HepG2 (cell line): ENCODE measurements around the gene NOL4L. TPM values are rescaled to one million over a fixed set of nuclear protein-coding genes. Genes with fewer than 3 reads are reported as not detected.

ENCODE experiments used
- ARNT2 ChIP-seq: sonication (generic); formaldehyde crosslinking; IDR thresholded peaks from 2 replicates; pipeline ENCODE4 v1.8.0; 2022; ENCODE audit warnings: mild to moderate bottlenecking, low read depth, missing genetic modification reagents, moderate library complexity
- BRF2 ChIP-seq: sonication (generic); formaldehyde crosslinking; IDR thresholded peaks from 2 replicates; pipeline ENCODE4 v1.8.1; 2022; ENCODE audit warnings: mild to moderate bottlenecking, missing genetic modification reagents
- CENPX ChIP-seq: sonication (generic); formaldehyde crosslinking; IDR thresholded peaks from 2 replicates; pipeline ENCODE4 v1.9.0; 2021; ENCODE audit warnings: mild to moderate bottlenecking, missing genetic modification reagents, moderate library complexity
- EEA1 ChIP-seq: sonication (generic); formaldehyde crosslinking; IDR thresholded peaks from 2 replicates; pipeline ENCODE4 v1.5.1; 2020; ENCODE audit warnings: mild to moderate bottlenecking, missing genetic modification reagents, borderline replicate concordance
- FOXC1 ChIP-seq: sonication (generic); formaldehyde crosslinking; IDR thresholded peaks from 2 replicates; pipeline ENCODE4 v1.8.0; 2022; ENCODE audit warnings: mild to moderate bottlenecking, missing genetic modification reagents, borderline replicate concordance
- HDAC1 ChIP-seq: sonication (generic); formaldehyde crosslinking; IDR thresholded peaks from 2 replicates; pipeline ENCODE4 v1.5.1; 2020; ENCODE audit warnings: mild to moderate bottlenecking, missing genetic modification reagents
- MAX ChIP-seq: IDR thresholded peaks from 2 replicates; pipeline ENCODE4 v1.6.1; 2012; ENCODE audit warnings: inconsistent platforms
- MAZ ChIP-seq, 2 experiments: sonication (generic) in 1 of 2; formaldehyde crosslinking in 1 of 2; IDR thresholded peaks; 2 replicates each; pipeline versions ENCODE4 v1.5.0 to v1.6.1; 2012 to 2020; ENCODE audit warnings: low read depth in 2 of 2, mild to moderate bottlenecking in 2 of 2, borderline replicate concordance in 1 of 2, improper control_type of control experiment in 1 of 2, low read length in 1 of 2, missing genetic modification reagents in 1 of 2, moderate library complexity in 1 of 2
- NFKB2 ChIP-seq: sonication (generic); formaldehyde crosslinking; IDR thresholded peaks from 2 replicates; pipeline ENCODE4 v1.4.0; 2020; ENCODE audit warnings: missing genetic modification reagents, borderline replicate concordance
- NFYC ChIP-seq: IDR thresholded peaks from 2 replicates; pipeline ENCODE4 v1.6.1; 2016; ENCODE audit warnings: missing genetic modification reagents, missing compliant biosample characterization
- SMAD1 ChIP-seq: sonication (generic); formaldehyde crosslinking; IDR thresholded peaks from 2 replicates; pipeline ENCODE4 v1.4.0; 2020; ENCODE audit warnings: missing genetic modification reagents, low read depth, mild to moderate bottlenecking, borderline replicate concordance
- SRY ChIP-seq: sonication (generic); formaldehyde crosslinking; IDR thresholded peaks from 2 replicates; pipeline ENCODE4 v1.8.0; 2022; ENCODE audit warnings: mild to moderate bottlenecking, missing genetic modification reagents
- TCF7 ChIP-seq: sonication (generic); IDR thresholded peaks from 2 replicates; pipeline ENCODE4 v1.6.1; 2016; ENCODE audit warnings: antibody characterized with exemption, low read depth
- TRIM24 ChIP-seq: sonication (generic); formaldehyde crosslinking; IDR thresholded peaks from 2 replicates; pipeline ENCODE4 v1.8.0; 2022; ENCODE audit warnings: mild to moderate bottlenecking, missing genetic modification reagents
- ZFP36L2 ChIP-seq: sonication (generic); formaldehyde crosslinking; IDR thresholded peaks from 2 replicates; pipeline ENCODE4 v1.4.0; 2020; ENCODE audit warnings: missing genetic modification reagents
- ZNF33B ChIP-seq: sonication (generic); formaldehyde crosslinking; IDR thresholded peaks from 2 replicates; pipeline ENCODE4 v1.5.1; 2020; ENCODE audit warnings: mild to moderate bottlenecking, missing genetic modification reagents
- ZNF720 ChIP-seq: sonication (generic); formaldehyde crosslinking; IDR thresholded peaks from 2 replicates; pipeline ENCODE4 v1.4.0; 2020; ENCODE audit warnings: missing genetic modification reagents
- ZNF775 ChIP-seq: sonication (generic); formaldehyde crosslinking; IDR thresholded peaks from 2 replicates; pipeline ENCODE4 v1.4.0; 2020; ENCODE audit warnings: missing genetic modification reagents, mild to moderate bottlenecking, moderate library complexity, borderline replicate concordance
- ZSCAN21 ChIP-seq: sonication (generic); formaldehyde crosslinking; IDR thresholded peaks from 2 replicates; pipeline ENCODE4 v1.8.0; 2022; ENCODE audit warnings: mild to moderate bottlenecking, missing genetic modification reagents, moderate library complexity, borderline replicate concordance
- polyA plus RNA-seq, 8 experiments: library from polyadenylated mRNA; depleted of rRNA in 3 of 8; stranded (reverse) in 7 of 8; unstranded in 1 of 8; fragments of >200 nt; fragmentation: Illumina TruSeq in 4 of 8; extraction: Trizol in 4 of 8; gene quantifications; 2 replicates each; pipeline versions ENCODE4 v1.2.1 to v1.2.3, GENCODE V29; 2011 to 2016; ENCODE audit warnings: low read depth in 4 of 8, missing spikeins in 1 of 8, mixed read lengths in 1 of 8; ENCODE audit not compliant: insufficient read depth in 1 of 8
- total RNA-seq, 5 experiments: library from RNA; depleted of rRNA; stranded (reverse); fragments of >200 nt; fragmentation: Illumina TruSeq; extraction: Trizol; gene quantifications; 2 replicates each; pipeline ENCODE4 v1.2.3, GENCODE V29; 2016; ENCODE audit warnings: low read depth in 1 of 5
- TF ChIP-seq, protein P1 (sequence below): sonication (generic); formaldehyde crosslinking; IDR thresholded peaks from 2 replicates; pipeline ENCODE4 v1.5.1; 2020; ENCODE audit warnings: mild to moderate bottlenecking, missing genetic modification reagents, borderline replicate concordance
- TF ChIP-seq, protein P2 (sequence below): sonication (generic); formaldehyde crosslinking; IDR thresholded peaks from 2 replicates; pipeline ENCODE4 v1.8.0; 2023; ENCODE audit warnings: mild to moderate bottlenecking, missing genetic modification reagents
- TF ChIP-seq, protein P3 (sequence below): IDR thresholded peaks from 2 replicates; pipeline ENCODE4 v1.6.1; 2016; ENCODE audit warnings: mild to moderate bottlenecking

NOL4L gene
- total and polyA plus RNA-seq, 2 of the 13 experiments (the other 11 are each of a cell fraction or from before 2014, with no cell fraction given) = 16.6 to 35.4 TPM

- peak; percentile 24; the same call in 1 of the 2 replicates for TF ChIP-seq FOXC1 (CRISPR knock-in tag)
- no peak for TF ChIP-seq MAZ (IDR thresholded peaks at IDR 0.05; ENCODE audit: borderline replicate concordance, low read depth, low read length)
- TF ChIP-seq MAZ (CRISPR knock-in tag; IDR thresholded peaks at IDR 0.05; ENCODE audit: low read depth) = peak; percentile 32; the same call in 1 of the 2 replicates
- no peak for TF ChIP-seq ZNF775 (CRISPR knock-in tag)
- no peak for TF ChIP-seq BRF2 (CRISPR knock-in tag)
- TF ChIP-seq CENPX (CRISPR knock-in tag) = no peak
- TF ChIP-seq HDAC1 = peak; percentile 81
- TF ChIP-seq NFKB2 (CRISPR knock-in tag) = peak; percentile 57; the same call in 1 of the 2 replicates
- 0 out of 2 replicates have a peak, but pooled peaks have one; percentile 17 for TF ChIP-seq MAX
- TF ChIP-seq, protein P1, sequence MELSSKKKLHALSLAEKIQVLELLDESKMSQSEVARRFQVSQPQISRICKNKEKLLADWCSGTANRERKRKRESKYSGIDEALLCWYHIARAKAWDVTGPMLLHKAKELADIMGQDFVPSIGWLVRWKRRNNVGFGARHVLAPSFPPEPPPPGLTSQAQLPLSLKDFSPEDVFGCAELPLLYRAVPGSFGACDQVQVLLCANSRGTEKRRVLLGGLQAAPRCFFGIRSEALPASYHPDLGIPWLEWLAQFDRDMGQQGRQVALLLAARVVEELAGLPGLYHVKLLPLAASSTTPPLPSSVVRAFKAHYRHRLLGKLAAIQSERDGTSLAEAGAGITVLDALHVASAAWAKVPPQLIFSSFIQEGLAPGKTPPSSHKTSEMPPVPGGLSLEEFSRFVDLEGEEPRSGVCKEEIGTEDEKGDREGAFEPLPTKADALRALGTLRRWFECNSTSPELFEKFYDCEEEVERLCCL (CRISPR knock-in tag) = no peak
- no peak for TF ChIP-seq TCF7
- peak; percentile 43; the same call in 1 of the 2 replicates for TF ChIP-seq ZSCAN21 (CRISPR knock-in tag)
- peak; percentile 30; the same call in 1 of the 2 replicates for TF ChIP-seq SMAD1
- TF ChIP-seq ARNT2 = no peak
- no peak for TF ChIP-seq ZNF33B (CRISPR knock-in tag)
- TF ChIP-seq, protein P2, sequence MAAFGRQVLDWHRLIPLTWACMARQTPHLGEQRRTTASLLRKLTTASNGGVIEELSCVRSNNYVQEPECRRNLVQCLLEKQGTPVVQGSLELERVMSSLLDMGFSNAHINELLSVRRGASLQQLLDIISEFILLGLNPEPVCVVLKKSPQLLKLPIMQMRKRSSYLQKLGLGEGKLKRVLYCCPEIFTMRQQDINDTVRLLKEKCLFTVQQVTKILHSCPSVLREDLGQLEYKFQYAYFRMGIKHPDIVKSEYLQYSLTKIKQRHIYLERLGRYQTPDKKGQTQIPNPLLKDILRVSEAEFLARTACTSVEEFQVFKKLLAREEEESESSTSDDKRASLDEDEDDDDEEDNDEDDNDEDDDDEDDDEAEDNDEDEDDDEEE (CRISPR knock-in tag) = no peak
- TF ChIP-seq ZNF720 (CRISPR knock-in tag) = no peak
- TF ChIP-seq, protein P3, sequence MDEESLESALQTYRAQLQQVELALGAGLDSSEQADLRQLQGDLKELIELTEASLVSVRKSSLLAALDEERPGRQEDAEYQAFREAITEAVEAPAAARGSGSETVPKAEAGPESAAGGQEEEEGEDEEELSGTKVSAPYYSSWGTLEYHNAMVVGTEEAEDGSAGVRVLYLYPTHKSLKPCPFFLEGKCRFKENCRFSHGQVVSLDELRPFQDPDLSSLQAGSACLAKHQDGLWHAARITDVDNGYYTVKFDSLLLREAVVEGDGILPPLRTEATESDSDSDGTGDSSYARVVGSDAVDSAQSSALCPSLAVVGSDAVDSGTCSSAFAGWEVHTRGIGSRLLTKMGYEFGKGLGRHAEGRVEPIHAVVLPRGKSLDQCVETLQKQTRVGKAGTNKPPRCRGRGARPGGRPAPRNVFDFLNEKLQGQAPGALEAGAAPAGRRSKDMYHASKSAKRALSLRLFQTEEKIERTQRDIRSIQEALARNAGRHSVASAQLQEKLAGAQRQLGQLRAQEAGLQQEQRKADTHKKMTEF (CRISPR knock-in tag) = 0 out of 2 replicates have a peak, but pooled peaks have one; percentile 35
- TF ChIP-seq TRIM24 (CRISPR knock-in tag) = no peak
- no peak for TF ChIP-seq ZFP36L2 (CRISPR knock-in tag)
- peak; percentile 61; the same call in 1 of the 2 replicates for TF ChIP-seq NFYC (CRISPR knock-in tag)
- no peak for TF ChIP-seq SRY
- TF ChIP-seq EEA1 (CRISPR knock-in tag) = no peak
These were observed 15.5 kb downstream of the NOL4L start (continued) for GRCh38 chr20:32569380-32570305.
